Measurements from ENCODE around the gene CDC23.
"Not testable (repeated sequence)": the region's sequence is repeated elsewhere in the genome, so short reads cannot be mapped to it uniquely, and the experiment has no call there.

DNA sequence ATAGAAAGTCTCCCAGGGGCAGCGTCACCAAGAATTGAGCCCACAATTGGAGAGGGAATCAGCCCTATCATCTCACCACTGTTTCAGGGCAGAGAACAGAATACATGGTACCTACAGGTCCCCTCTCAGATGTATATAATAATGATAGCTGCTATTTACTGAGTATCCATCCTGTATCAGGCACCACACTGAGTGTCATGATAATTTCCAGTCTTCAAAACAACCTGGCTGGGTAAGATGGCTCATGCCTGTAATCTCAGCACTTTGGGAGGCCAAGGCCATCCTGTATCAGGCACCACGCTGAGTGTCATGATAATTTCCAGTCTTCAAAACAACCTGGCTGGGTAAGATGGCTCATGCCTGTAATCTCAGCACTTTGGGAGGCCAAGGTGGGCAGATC, 34.7 kb upstream of the CDC23 start:
- TF ChIP-seq, protein P1, sequence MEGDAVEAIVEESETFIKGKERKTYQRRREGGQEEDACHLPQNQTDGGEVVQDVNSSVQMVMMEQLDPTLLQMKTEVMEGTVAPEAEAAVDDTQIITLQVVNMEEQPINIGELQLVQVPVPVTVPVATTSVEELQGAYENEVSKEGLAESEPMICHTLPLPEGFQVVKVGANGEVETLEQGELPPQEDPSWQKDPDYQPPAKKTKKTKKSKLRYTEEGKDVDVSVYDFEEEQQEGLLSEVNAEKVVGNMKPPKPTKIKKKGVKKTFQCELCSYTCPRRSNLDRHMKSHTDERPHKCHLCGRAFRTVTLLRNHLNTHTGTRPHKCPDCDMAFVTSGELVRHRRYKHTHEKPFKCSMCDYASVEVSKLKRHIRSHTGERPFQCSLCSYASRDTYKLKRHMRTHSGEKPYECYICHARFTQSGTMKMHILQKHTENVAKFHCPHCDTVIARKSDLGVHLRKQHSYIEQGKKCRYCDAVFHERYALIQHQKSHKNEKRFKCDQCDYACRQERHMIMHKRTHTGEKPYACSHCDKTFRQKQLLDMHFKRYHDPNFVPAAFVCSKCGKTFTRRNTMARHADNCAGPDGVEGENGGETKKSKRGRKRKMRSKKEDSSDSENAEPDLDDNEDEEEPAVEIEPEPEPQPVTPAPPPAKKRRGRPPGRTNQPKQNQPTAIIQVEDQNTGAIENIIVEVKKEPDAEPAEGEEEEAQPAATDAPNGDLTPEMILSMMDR (IDR thresholded peaks at IDR 0.05) = not testable (repeated sequence)
- TF ChIP-seq POLR2A (IDR thresholded peaks at IDR 0.05) = not testable (repeated sequence)
